Measurements from ENCODE around the gene PHEX.
"Not testable (repeated sequence)": the region's sequence is repeated elsewhere in the genome, so short reads cannot be mapped to it uniquely, and the experiment has no call there.

The PHEX gene

DNA sequence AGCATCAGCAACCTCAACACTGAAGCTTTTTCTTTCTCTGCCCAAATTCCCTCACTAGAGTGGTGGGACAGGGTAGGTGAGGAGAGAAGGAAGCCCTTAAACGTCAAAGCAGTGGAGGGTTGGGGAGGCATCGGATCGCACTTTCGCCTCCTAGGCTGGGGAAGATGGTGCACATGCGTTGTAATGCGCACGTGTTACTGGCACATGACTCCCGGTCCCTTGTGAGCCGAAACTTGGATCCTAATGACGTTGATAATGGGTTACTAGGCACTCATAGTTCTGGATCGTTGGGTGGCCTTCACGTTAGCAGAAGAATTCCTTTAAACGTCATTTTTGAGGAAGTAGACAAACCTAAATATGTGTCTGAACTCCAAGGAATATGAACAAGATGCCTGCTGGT lies 240.5 kb downstream of the PHEX start, which contains the start of gene CBLL2:
Gene CBLL2, plus strand, starts transcription at position 301 of the 400 bp plus-strand sequence. Its CDS starts 79 bp downstream, at position 380.
- DNase-seq: no peak

DNA sequence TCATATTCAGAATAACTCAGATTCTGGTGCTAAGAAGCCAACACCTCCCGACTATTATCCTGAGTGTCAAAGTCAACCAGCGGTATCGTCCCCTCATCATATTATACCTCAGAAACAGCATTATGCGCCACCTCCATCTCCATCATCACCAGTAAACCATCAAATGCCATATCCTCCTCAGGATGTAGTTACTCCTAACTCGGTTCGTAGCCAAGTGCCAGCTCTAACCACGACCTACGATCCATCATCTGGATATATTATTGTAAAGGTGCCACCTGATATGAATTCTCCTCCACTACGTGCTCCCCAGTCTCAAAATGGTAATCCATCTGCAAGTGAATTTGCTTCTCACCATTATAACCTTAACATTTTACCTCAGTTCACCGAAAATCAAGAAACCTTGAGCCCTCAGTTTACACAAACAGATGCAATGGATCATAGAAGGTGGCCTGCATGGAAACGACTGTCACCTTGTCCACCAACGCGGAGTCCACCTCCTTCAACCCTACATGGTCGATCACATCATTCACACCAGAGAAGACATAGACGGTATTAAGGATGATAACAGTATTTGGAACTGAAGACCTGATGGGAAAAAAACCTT lies 241.7 kb downstream of the PHEX start:
- no peak for DNase-seq

DNA sequence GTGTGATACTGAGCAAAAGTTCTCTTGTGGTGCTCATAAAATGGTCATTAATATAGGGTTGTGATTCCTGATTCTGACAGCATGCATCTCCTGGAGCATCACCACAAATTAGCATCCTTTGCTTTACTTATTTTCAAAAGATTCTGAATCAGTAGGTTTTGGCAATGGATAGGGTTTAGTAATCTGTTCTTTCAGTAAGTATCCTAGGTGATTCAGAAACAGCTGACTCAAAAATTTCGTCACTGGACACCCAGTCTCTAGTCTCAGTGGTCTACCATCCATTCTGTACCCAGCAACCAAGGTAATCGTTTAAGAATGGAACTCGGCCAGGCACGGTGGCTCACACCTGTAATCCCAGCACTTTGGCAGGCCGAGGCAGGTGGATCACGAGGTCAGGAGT lies 244.7 kb downstream of the PHEX start:
- DNase-seq: no peak

DNA sequence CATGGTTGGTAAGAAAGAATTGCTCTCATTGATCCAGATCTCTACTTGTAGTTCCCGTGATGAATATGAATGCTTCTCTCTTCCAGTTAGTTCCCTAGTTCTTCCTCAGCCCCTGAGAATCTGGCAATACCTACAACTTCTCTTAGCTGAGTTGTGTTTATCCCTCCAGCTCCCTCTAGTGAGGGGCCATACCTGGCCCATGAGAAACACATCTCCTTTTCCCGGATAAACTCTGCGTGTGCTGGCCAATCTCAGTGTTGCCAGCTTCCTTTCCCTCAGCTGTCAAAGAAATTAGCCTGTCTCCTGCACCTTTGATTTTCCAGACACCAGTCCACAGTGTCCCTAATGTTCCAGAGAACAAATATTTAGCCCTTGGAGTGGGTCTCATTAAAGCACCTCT lies 246.2 kb downstream of the PHEX start:
- peak; percentile 1 for DNase-seq

DNA sequence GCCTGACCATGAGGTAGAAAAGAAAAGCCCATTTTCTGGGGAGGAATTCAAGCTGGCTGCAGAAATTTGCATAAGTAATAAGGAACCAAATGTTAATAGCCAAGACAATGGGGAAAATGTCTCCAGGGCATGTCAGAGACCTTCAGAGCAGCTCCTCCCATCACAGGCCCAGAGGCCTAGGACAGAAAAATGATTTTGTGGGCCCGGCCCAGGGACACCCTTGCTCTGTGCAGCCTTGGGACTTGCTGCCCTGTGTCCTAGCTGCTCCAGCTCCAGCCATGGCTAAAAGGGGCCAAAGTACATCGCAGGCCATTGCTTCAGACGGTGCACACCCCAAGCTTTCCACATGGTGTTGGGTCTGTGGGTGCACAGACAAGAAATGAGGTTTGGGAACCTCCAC lies 257.1 kb downstream of the PHEX start:
- DNase-seq: not testable (repeated sequence)

DNA sequence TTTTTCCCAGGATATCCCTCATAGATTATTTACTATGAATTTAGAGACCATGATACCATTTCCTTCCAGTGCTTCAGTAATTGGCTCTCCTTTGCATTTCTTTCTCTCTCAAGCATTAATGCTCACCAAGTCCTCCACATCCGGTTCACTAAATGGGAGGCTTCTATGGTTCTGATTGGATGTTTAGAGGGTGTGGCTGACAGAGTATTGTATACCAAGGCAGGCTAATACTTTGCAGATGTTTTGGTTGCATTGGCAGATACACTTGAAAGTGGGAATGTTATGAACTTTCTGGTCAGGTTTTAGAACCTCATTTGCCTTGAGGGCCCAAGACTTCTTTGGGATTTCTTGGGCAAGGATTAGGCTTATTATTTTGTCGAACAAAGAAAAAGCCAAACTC lies 264.7 kb downstream of the PHEX start:
- DNase-seq: no peak

DNA sequence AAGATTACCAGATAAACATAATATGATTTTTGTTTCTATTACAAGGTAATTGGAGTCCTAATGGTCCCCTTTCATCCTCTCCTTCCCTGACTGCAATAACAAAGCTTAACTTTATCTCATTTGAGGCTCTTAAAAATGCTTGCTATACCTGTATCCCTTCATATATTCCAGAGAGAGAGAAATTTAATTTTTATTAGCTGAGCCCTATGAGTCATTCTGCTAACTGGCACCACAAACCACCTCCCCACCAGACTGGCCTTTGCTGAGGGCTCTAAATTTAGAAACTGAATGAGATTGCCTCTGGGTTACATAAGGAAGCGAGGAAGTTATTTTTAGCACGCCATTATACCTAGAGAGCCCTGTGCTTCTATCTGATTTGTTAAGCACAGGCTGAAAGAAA lies 268.0 kb downstream of the PHEX start:
- peak; percentile 58 for DNase-seq
